Bronchial epithelial cell (primary cell): Measurements from ENCODE around the gene VWF. TPM values are rescaled to one million over a fixed set of nuclear protein-coding genes. Genes with fewer than 3 reads are reported as not detected.

Source experiments
- DNase-seq: peaks from one replicate; pipeline ENCODE4 v3.0.0-alpha.2; 2010; ENCODE audit warnings: low read depth
- FAIRE-seq: peaks from 2 replicates; lab custom pipeline; 2011; peaks lifted over from hg19 to GRCh38; lab: Jason Lieb, UNC
- H3K27me3 ChIP-seq: 2 replicates; pipeline ENCODE4 v1.5.1; 2011; ENCODE audit warnings: low read length; ENCODE audit not compliant: control insufficient read depth, insufficient read depth
- H3K36me3 ChIP-seq: 2 replicates; pipeline ENCODE4 v1.5.1; 2011; ENCODE audit warnings: low read length; ENCODE audit not compliant: control insufficient read depth, insufficient read depth
- H3K4me3 ChIP-seq: 2 replicates; pipeline ENCODE4 v1.5.1; 2011; ENCODE audit warnings: mild to moderate bottlenecking, low read depth, low read length, control low read depth
- total RNA-seq: library from RNA; depleted of rRNA; stranded (reverse); fragments of >200 nt; gene quantifications from 2 replicates; pipeline ENCODE4 v1.2.1, GENCODE V29; 2014
- TF ChIP-seq, protein P1 (sequence below): IDR thresholded peaks from 2 replicates; pipeline ENCODE4 v1.5.1; 2011; ENCODE audit warnings: mild to moderate bottlenecking, moderate library complexity, low read length, control low read depth, inconsistent platforms; ENCODE audit not compliant: insufficient read depth, severe bottlenecking

The VWF gene
- total RNA-seq, 1 donor from 2014 or later: 0.26 TPM

- TF ChIP-seq, protein P1, sequence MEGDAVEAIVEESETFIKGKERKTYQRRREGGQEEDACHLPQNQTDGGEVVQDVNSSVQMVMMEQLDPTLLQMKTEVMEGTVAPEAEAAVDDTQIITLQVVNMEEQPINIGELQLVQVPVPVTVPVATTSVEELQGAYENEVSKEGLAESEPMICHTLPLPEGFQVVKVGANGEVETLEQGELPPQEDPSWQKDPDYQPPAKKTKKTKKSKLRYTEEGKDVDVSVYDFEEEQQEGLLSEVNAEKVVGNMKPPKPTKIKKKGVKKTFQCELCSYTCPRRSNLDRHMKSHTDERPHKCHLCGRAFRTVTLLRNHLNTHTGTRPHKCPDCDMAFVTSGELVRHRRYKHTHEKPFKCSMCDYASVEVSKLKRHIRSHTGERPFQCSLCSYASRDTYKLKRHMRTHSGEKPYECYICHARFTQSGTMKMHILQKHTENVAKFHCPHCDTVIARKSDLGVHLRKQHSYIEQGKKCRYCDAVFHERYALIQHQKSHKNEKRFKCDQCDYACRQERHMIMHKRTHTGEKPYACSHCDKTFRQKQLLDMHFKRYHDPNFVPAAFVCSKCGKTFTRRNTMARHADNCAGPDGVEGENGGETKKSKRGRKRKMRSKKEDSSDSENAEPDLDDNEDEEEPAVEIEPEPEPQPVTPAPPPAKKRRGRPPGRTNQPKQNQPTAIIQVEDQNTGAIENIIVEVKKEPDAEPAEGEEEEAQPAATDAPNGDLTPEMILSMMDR: no peak
- Histone ChIP-seq H3K36me3 (no peaks in the 10 kb centered on the region), H3K27me3 (no peaks in the 10 kb centered on the region), H3K4me3 (no peak overlapping the region)
- FAIRE-seq: peak; percentile 99
- no peak for DNase-seq
Measured at GRCh38 chr12:5923043-5923605, 201.3 kb downstream of the VWF start.

DNA sequence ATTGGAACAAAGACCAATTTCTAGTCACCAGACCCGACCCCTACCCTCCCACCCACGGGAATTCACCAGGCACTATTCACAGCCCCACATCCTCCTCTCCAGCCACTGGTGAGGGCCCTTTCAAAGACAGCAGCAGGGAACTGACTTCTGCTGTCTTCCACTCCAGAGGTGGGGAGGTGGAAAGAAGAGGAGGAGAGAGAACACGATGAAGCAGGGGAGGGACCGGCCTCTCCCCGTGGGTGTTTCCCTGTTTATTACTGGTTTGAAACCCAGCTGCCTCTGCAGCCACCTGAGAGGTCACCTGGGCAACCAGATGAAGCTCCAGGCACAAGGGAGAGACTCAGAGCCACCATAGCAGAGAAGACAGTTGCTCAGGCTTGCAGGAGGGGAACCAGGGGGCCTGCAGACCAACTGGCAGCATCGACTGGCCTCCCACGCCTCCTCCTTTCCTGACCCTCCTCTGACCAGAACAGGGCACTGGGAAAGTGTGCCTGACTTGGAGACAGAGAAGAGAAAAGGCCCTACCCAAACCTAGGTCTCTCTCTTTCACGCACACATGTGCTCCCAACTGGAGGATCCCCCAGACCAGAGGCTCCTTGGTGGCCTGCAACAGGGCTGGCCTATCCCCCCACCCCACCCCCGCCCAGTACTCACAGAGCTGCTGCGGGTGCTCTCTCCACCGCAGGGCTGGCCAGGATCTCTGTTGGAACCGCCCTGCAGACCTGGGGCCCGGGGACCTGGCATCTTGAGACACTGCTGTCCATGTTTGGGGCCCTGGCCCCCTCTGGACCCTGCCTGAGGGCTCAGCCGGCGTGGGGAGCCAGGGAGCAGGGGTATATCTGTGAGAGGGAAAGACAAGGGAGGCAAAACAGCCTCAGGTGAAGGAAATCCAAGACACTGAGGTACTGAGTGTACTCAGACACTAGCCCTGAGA, 202.2 kb downstream of the VWF start:
- Histone ChIP-seq H3K27me3 (no peaks in the 10 kb centered on the region), H3K36me3 (no peaks in the 10 kb centered on the region), H3K4me3 (no peak overlapping the region)
- FAIRE-seq: no peak
- TF ChIP-seq, protein P1: no peak
- no peak for DNase-seq

DNA sequence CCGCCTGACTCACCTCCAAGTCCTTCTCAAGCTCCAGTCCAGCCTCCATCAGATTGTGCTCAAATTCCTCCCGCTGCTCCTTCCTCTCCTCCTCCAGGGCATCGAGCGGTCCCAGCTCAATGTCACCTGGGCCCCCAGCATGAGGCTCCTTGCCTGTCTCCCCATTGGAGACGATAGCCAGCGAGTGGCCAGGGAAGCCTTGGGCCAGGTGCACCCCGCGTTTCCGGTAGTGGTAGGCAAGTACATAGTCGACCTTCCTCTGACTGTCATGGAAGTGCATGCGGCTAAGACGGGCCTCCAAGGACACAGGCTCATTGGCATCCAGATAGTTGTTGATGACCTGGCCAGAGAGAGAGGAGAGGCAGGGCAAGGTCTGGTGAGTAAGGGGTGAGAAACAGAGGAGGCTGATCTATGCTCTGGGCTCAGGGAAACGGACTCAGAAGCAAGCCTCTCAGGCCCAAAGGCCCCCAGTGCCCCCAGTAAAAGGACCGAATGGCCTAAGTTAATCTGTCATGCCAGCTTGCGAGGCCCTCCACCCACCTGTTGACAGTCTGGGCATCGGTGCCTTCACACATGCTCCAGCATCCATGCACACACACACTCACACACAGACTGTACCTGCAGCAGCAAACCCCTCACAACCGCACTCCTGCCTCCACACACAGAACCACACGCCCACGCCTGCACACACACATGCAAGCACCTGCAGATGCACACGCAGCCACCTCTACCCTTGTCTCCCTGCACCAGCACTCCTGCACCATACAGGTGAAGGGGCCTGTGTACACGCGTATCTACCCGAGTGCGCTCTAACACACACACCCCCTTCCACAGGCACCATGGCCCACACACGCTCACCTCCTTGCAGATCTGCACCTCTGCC, 203.2 kb downstream of the VWF start:
- DNase-seq (no peak), FAIRE-seq (peak; percentile 75)
- Histone ChIP-seq H3K36me3 (no peaks in the 10 kb centered on the region), H3K27me3 (no peaks in the 10 kb centered on the region), H3K4me3 (no peak overlapping the region)
- TF ChIP-seq, protein P1: no peak

- no peaks in the 10 kb centered on the region for H3K36me3 ChIP-seq
- FAIRE-seq (no peak), DNase-seq (no peak)
- no peak overlapping the region for H3K4me3 ChIP-seq
- TF ChIP-seq, protein P1: no peak
- H3K27me3 ChIP-seq: no peaks in the 10 kb centered on the region
Measured at GRCh38 chr12:5916785-5917290, 207.6 kb downstream of the VWF start.

- FAIRE-seq: no peak
- Histone ChIP-seq H3K36me3 (no peaks in the 10 kb centered on the region), H3K4me3 (no peak overlapping the region), H3K27me3 (no peaks in the 10 kb centered on the region)
- DNase-seq: no peak
- TF ChIP-seq, protein P1: no peak
Measured at GRCh38 chr12:5915511-5915910, 209.0 kb downstream of the VWF start.
